ENCODE results near the gene SMG9. TPM values are rescaled to one million over a fixed set of nuclear protein-coding genes. Genes with fewer than 3 reads are reported as not detected.

The SMG9 gene
- total and polyA plus RNA-seq, 2 of the 13 experiments (the other 11 are each of a cell fraction or from before 2014, with no cell fraction given): 16.1 to 18.7 TPM

GRCh38 chr19:43782689-43783231, 28.0 kb upstream of the SMG9 start:
- ATAC-seq (no peak), FAIRE-seq (no peak), DNase-seq (ENCODE audit: low spot score) (no peak)
- intact Hi-C loops (cut with micrococcal nuclease; ENCODE audit: unreplicated experiment) (no loop called here), in situ Hi-C loops (cut with HindIII; ENCODE audit: extremely low pct_ligation_motif_present, low pct_unique_long_range_greater_than_20kb) (loop anchor here (5.0 kb wide), 1 partner anchor 35 kb away; no protein-coding TSS in a partner anchor)
- no TSS peak for BruUV-seq (replicated peaks)
- Histone ChIP-seq H2AFZ (ENCODE audit: low read length) (no peak overlapping the region), H3K27me3 (ENCODE audit: control insufficient read depth in 1 of 2, insufficient read depth in 2 of 2, low read length in 2 of 2) (no peaks in the 10 kb centered on the region), H3K9me3 (ENCODE audit: low read length) (no peaks in the 10 kb centered on the region), H3K4me1 (ENCODE audit: insufficient read depth, low read length) (peaks cover 29% of the 10 kb centered on the region), H3K27ac (ENCODE audit: extremely low read length, insufficient read depth, low read length) (no peak overlapping the region), H3K36me3 (replicated peaks in 1 of 2; ENCODE audit: control insufficient read depth in 1 of 2, insufficient read depth in 2 of 2, low read length in 2 of 2) (no peaks in the 10 kb centered on the region), H3K79me2 (ENCODE audit: insufficient read depth, low read length) (no peaks in the 10 kb centered on the region), H3K9ac (ENCODE audit: insufficient read depth, low read depth, low read length) (no peak overlapping the region), H3K4me3 (replicated peaks in 1 of 3; ENCODE audit: insufficient read depth in 1 of 3, low read depth in 2 of 3, low read length in 3 of 3) (no peak overlapping the region), H4K20me1 (ENCODE audit: insufficient read depth, low read length) (no peaks in the 10 kb centered on the region), H3K4me2 (ENCODE audit: low read depth, low read length) (no peak overlapping the region)
- WGBS (ENCODE audit: low lambda C conversion rate): 73% methylated on average over 18 of the region's 24 CpGs
- no peak for TF ChIP-seq ZBTB34 (CRISPR knock-in tag; IDR thresholded peaks at IDR 0.05)
- TF ChIP-seq, protein P1, sequence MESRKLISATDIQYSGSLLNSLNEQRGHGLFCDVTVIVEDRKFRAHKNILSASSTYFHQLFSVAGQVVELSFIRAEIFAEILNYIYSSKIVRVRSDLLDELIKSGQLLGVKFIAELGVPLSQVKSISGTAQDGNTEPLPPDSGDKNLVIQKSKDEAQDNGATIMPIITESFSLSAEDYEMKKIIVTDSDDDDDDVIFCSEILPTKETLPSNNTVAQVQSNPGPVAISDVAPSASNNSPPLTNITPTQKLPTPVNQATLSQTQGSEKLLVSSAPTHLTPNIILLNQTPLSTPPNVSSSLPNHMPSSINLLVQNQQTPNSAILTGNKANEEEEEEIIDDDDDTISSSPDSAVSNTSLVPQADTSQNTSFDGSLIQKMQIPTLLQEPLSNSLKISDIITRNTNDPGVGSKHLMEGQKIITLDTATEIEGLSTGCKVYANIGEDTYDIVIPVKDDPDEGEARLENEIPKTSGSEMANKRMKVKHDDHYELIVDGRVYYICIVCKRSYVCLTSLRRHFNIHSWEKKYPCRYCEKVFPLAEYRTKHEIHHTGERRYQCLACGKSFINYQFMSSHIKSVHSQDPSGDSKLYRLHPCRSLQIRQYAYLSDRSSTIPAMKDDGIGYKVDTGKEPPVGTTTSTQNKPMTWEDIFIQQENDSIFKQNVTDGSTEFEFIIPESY (CRISPR knock-in tag; IDR thresholded peaks at IDR 0.05): peak; percentile 16; the same call in 1 of the 2 replicates
- POLR2A ChIA-PET: no interaction called here
- CTCF ChIA-PET (ENCODE audit: low intra/inter-chr PET ratio, low total read pairs): no interaction called here

DNA sequence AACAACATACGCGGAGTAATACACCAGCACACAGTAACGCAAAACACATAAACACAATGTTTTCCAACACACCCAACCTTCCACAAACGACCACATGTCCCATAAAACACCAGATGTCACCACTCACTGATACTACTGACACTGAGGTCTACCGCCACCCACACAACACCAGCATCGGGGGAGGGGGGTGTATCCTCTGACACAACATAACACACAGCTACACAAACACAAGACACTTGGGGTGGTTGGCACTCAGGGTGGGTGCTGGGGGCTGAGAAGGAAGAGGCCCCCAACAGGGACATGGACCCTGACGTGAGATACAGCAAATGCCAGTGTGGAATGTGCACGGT, 27.5 kb upstream of the SMG9 start:
- H3K79me2 ChIP-seq (ENCODE audit: insufficient read depth, low read length): no peaks in the 10 kb centered on the region
- H3K9ac ChIP-seq (ENCODE audit: insufficient read depth, low read depth, low read length): no peak overlapping the region
- in situ Hi-C loops (cut with HindIII; ENCODE audit: extremely low pct_ligation_motif_present, low pct_unique_long_range_greater_than_20kb): loop anchor here (5.0 kb wide), 1 partner anchor 35 kb away; no protein-coding TSS in a partner anchor
- H3K9me3 ChIP-seq (ENCODE audit: low read length): no peaks in the 10 kb centered on the region
- ChIA-PET POLR2A (no interaction called here), CTCF (ENCODE audit: low intra/inter-chr PET ratio, low total read pairs) (no interaction called here)
- intact Hi-C loops (cut with micrococcal nuclease; ENCODE audit: unreplicated experiment): no loop called here
- 54% methylated on average over 7 of the region's 8 CpGs for WGBS (ENCODE audit: low lambda C conversion rate)
- ATAC-seq: no peak
- no peaks in the 10 kb centered on the region for H4K20me1 ChIP-seq (ENCODE audit: insufficient read depth, low read length)
- FAIRE-seq: no peak
- no TSS peak for BruUV-seq (replicated peaks)
- no peak overlapping the region for H3K4me2 ChIP-seq (ENCODE audit: low read depth, low read length)
- peaks cover 32% of the 10 kb centered on the region for H3K4me1 ChIP-seq (ENCODE audit: insufficient read depth, low read length)
- no peak overlapping the region for H3K27ac ChIP-seq (ENCODE audit: extremely low read length, insufficient read depth, low read length)
- no peak overlapping the region for H3K4me3 ChIP-seq (replicated peaks in 1 of 3; ENCODE audit: insufficient read depth in 1 of 3, low read depth in 2 of 3, low read length in 3 of 3)
- H2AFZ ChIP-seq (ENCODE audit: low read length): no peak overlapping the region
- H3K27me3 ChIP-seq (ENCODE audit: control insufficient read depth in 1 of 2, insufficient read depth in 2 of 2, low read length in 2 of 2): no peaks in the 10 kb centered on the region
- no peaks in the 10 kb centered on the region for H3K36me3 ChIP-seq (replicated peaks in 1 of 2; ENCODE audit: control insufficient read depth in 1 of 2, insufficient read depth in 2 of 2, low read length in 2 of 2)
- no peak for DNase-seq (ENCODE audit: low spot score)
- TF ChIP-seq ZNF143 (CRISPR knock-in tag; IDR thresholded peaks at IDR 0.05) (no peak), CSRNP2 (CRISPR knock-in tag; conservative IDR thresholded peaks at IDR 0.05; ENCODE audit: low read depth) (no peak), ZNF776 (CRISPR knock-in tag; IDR thresholded peaks at IDR 0.05) (no peak), ZNF562 (CRISPR knock-in tag; IDR thresholded peaks at IDR 0.05; ENCODE audit: borderline replicate concordance) (no peak), ZNF75D (CRISPR knock-in tag; IDR thresholded peaks at IDR 0.05; ENCODE audit: borderline replicate concordance) (no peak)
- TF ChIP-seq, protein P2, sequence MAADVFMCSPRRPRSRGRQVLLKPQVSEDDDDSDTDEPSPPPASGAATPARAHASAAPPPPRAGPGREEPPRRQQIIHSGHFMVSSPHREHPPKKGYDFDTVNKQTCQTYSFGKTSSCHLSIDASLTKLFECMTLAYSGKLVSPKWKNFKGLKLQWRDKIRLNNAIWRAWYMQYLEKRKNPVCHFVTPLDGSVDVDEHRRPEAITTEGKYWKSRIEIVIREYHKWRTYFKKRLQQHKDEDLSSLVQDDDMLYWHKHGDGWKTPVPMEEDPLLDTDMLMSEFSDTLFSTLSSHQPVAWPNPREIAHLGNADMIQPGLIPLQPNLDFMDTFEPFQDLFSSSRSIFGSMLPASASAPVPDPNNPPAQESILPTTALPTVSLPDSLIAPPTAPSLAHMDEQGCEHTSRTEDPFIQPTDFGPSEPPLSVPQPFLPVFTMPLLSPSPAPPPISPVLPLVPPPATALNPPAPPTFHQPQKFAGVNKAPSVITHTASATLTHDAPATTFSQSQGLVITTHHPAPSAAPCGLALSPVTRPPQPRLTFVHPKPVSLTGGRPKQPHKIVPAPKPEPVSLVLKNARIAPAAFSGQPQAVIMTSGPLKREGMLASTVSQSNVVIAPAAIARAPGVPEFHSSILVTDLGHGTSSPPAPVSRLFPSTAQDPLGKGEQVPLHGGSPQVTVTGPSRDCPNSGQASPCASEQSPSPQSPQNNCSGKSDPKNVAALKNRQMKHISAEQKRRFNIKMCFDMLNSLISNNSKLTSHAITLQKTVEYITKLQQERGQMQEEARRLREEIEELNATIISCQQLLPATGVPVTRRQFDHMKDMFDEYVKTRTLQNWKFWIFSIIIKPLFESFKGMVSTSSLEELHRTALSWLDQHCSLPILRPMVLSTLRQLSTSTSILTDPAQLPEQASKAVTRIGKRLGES (CRISPR knock-in tag; IDR thresholded peaks at IDR 0.05; ENCODE audit: borderline replicate concordance): no peak

Measured in HepG2 (cell line).